Measurements from ENCODE around the gene TICAM2.

- TF ChIP-seq POLR2A (IDR thresholded peaks at IDR 0.05), result no peak
- TF ChIP-seq CTCF (IDR thresholded peaks at IDR 0.05), result no peak
Observed at GRCh38 chr5:115637507-115637906, 35.2 kb upstream of the TICAM2 start.
